Mesendoderm (in vitro differentiated cells): ENCODE results near the gene PDGFB.

Experiments
- DNase-seq: peaks from one replicate; pipeline ENCODE4 v3.0.0; 2013
- H2AK5ac ChIP-seq: 2 replicates; pipeline ENCODE4 v1.6.1; 2013; ENCODE audit warnings: low read length, inconsistent platforms
- H2BK120ac ChIP-seq: 2 replicates; pipeline ENCODE4 v1.6.1; 2013; ENCODE audit warnings: low read depth, mild to moderate bottlenecking, low read length, moderate library complexity, mixed read lengths
- H2BK15ac ChIP-seq: replicated peaks from 2 replicates; pipeline ENCODE4 v1.6.1; 2013; ENCODE audit warnings: low read depth, mild to moderate bottlenecking, moderate library complexity
- H2BK5ac ChIP-seq: 2 replicates; pipeline ENCODE4 v1.6.1; 2013; ENCODE audit warnings: low read length, inconsistent platforms
- H3K18ac ChIP-seq: 2 replicates; pipeline ENCODE4 v1.6.1; 2013; ENCODE audit warnings: mild to moderate bottlenecking, low read length, mixed read lengths
- H3K23ac ChIP-seq: one replicate; pipeline ENCODE4 v1.6.1; 2013; ENCODE audit warnings: low read length
- H3K27ac ChIP-seq: 2 replicates; pipeline ENCODE4 v1.5.1; 2013; ENCODE audit warnings: low read depth, mild to moderate bottlenecking, inconsistent platforms, low read length, moderate library complexity
- H3K27me3 ChIP-seq: 2 replicates; pipeline ENCODE4 v1.6.1; 2013; ENCODE audit warnings: low read length, control low read depth, mild to moderate bottlenecking, inconsistent platforms; ENCODE audit not compliant: insufficient read depth, poor library complexity
- H3K36me3 ChIP-seq: 2 replicates; pipeline ENCODE4 v1.6.1; 2013; ENCODE audit warnings: low read length, inconsistent platforms; ENCODE audit not compliant: control insufficient read depth, insufficient read depth
- H3K4ac ChIP-seq: one replicate; pipeline ENCODE4 v1.6.1; 2013; ENCODE audit warnings: low read depth, mild to moderate bottlenecking, low read length, moderate library complexity
- H3K4me1 ChIP-seq: 2 replicates; pipeline ENCODE4 v1.6.1; 2013; ENCODE audit warnings: low read depth, low read length, inconsistent platforms; ENCODE audit not compliant: control insufficient read depth
- H3K4me2 ChIP-seq: 2 replicates; pipeline ENCODE4 v1.6.1; 2013; ENCODE audit warnings: low read length
- H3K4me3 ChIP-seq: 2 replicates; pipeline ENCODE4 v1.5.1; 2013; ENCODE audit warnings: mild to moderate bottlenecking, low read length
- H3K56ac ChIP-seq: one replicate; pipeline ENCODE4 v1.6.1; 2013; ENCODE audit warnings: low read length
- H3K79me1 ChIP-seq: 2 replicates; pipeline ENCODE4 v1.6.1; 2013; ENCODE audit warnings: low read length, inconsistent platforms
- H3K79me2 ChIP-seq: 2 replicates; pipeline ENCODE4 v1.6.1; 2013; ENCODE audit warnings: mild to moderate bottlenecking, low read length; ENCODE audit not compliant: control insufficient read depth, insufficient read depth
- H3K9ac ChIP-seq: 2 replicates; pipeline ENCODE4 v1.6.1; 2013; ENCODE audit warnings: low read length, inconsistent platforms
- H4K5ac ChIP-seq: one replicate; pipeline ENCODE4 v1.6.1; 2013; ENCODE audit warnings: low read length
- H4K8ac ChIP-seq: one replicate; pipeline ENCODE4 v1.6.1; 2013; ENCODE audit warnings: low read depth, mild to moderate bottlenecking, control low read depth, low read length, moderate library complexity
- WGBS: extraction: QIAGEN DNeasy Blood & Tissue Kit; methylation state at CpG from one replicate; pipeline ENCODE4 v1.1.7; 2013; ENCODE audit warnings: low lambda C conversion rate, missing lambda C conversion rate; ENCODE audit not compliant: insufficient coverage; ENCODE audit errors: extremely low coverage; 5-methylcytosine and 5-hydroxymethylcytosine counted together

The PDGFB gene

DNA sequence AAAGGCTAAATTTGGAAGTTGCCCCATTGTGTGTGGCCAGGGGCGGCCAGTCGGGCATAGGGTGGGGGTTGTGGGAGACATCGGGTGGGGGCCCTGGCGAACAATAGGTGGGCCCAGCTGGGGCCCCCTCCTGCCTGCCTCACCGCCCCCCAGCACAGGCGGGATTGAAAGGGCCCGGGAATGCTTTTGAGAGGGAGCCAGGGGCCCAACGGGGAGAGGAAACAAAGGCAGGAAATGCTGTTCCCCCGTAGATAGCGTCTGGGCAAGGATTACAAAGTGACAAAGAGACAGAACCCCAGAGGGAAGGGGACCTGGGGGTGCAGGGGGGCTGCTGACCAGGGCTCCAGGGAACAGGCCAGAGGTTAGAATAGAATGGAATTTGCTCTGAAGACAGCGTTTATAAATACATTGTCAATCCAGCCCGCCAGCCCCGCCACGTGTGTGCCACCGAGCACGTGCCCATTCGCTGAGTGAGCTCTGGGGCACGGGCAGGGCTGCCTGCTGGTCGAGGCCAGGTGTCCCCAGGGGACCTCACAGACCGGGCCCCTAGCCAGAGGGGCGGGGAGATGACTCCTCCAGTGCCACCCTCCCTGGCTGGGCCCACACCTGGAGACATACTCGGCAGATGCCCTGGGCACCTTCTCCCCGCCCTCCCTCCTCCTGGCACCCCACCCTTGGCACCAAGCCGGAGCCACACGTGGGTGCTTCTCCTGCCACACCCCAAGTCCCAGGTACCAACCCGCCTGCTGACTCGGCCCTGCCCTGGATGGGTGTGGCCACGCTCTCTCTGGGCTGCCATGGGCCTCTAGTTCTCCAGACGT lies 9.7 kb downstream of the PDGFB start:
- Histone ChIP-seq H3K4me1 (peaks cover 13% of the 10 kb centered on the region), H3K9ac (no peak overlapping the region), H3K36me3 (no peaks in the 10 kb centered on the region), H3K79me1 (no peaks in the 10 kb centered on the region), H2AK5ac (no peak overlapping the region), H3K4me3 (no peak overlapping the region), H4K5ac (no peak overlapping the region), H4K8ac (no peak overlapping the region), H3K18ac (peak overlapping the region; percentile 43), H2BK15ac (no peak overlapping the region), H3K4ac (peak overlapping the region; percentile 49), H2BK120ac (no peak overlapping the region), H3K23ac (no peak overlapping the region), H2BK5ac (no peak overlapping the region), H3K27ac (peak overlapping the region; percentile 50), H3K56ac (peak overlapping the region; percentile 56), H3K4me2 (no peak overlapping the region), H3K27me3 (no peaks in the 10 kb centered on the region), H3K79me2 (no peaks in the 10 kb centered on the region)
- no CpG with 5 or more reads among the region's 29 CpGs for WGBS
- no peak for DNase-seq

GRCh38 chr22:39234472-39234787 lies 10.4 kb downstream of the PDGFB start:
- Histone ChIP-seq H3K27me3 (no peaks in the 10 kb centered on the region), H4K8ac (no peak overlapping the region), H2BK120ac (no peak overlapping the region), H4K5ac (no peak overlapping the region), H3K4me3 (no peak overlapping the region), H3K79me1 (no peaks in the 10 kb centered on the region), H3K18ac (peak overlapping the region; percentile 29), H3K4me1 (peaks cover 15% of the 10 kb centered on the region), H3K4me2 (no peak overlapping the region), H2AK5ac (no peak overlapping the region), H3K9ac (peak overlapping the region; percentile 1), H3K23ac (no peak overlapping the region), H3K27ac (peak overlapping the region; percentile 52), H3K79me2 (no peaks in the 10 kb centered on the region), H2BK5ac (peak overlapping the region; percentile 43), H2BK15ac (no peak overlapping the region), H3K56ac (peak overlapping the region; percentile 11), H3K4ac (peak overlapping the region; percentile 49), H3K36me3 (no peaks in the 10 kb centered on the region)
- peak; percentile 85 for DNase-seq
- WGBS: no CpG with 5 or more reads among the region's 10 CpGs

DNA sequence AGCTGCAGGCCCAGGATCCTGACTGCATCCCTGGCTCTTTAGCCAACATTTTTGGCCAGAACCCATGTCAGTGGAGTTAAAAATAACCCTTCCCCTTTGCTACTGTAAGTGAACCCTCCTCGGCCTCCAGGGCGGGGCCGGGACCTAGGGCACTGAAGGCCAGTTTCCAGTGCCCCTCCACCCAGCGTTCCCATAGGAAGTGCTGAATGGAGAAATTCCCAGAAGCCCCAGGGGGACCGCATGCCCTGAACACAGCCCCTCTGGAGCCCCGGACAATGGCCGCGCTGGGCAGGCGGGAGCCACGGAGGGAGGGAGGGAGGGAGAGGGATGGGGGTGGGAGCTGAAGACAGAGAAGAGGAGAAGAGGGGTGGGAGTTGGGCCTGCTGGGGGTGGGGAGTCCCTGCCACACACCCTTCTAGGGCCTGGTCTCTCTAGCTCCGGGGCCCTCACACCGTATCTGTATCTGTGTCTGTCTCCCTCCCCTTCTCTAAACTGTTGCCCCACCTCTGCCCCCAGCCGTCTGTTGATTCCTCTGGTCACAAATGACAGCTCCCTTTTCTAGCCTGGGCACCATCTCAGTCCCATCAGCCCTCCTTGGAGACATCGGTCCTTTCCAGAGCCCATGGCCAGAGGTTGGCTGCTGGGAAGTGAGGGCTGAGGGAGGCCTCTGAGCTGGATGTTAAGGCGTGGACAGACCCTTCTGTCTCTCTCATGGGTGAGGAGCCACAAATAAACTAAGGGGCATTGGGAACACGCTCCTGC lies 10.9 kb downstream of the PDGFB start:
- Histone ChIP-seq H3K79me2 (no peaks in the 10 kb centered on the region), H3K27ac (peak overlapping the region; percentile 52), H3K4me3 (no peak overlapping the region), H2BK15ac (no peak overlapping the region), H3K27me3 (no peaks in the 10 kb centered on the region), H3K4me2 (no peak overlapping the region), H2AK5ac (no peak overlapping the region), H2BK120ac (peak overlapping the region; percentile 1), H4K8ac (no peak overlapping the region), H4K5ac (no peak overlapping the region), H3K23ac (no peak overlapping the region), H3K9ac (peak overlapping the region; percentile 1), H3K4ac (no peak overlapping the region), H3K36me3 (no peaks in the 10 kb centered on the region), H3K56ac (peak overlapping the region; percentile 11), H2BK5ac (peak overlapping the region; percentile 43), H3K79me1 (no peaks in the 10 kb centered on the region), H3K4me1 (peaks cover 15% of the 10 kb centered on the region), H3K18ac (peak overlapping the region; percentile 29)
- no CpG with 5 or more reads among the region's 16 CpGs for WGBS
- no peak for DNase-seq

- H3K23ac ChIP-seq: no peak overlapping the region
- peak overlapping the region; percentile 17 for H3K56ac ChIP-seq
- H3K27ac ChIP-seq: no peak overlapping the region
Observed at GRCh38 chr22:39232806-39233709, 11.7 kb downstream of the PDGFB start.

GRCh38 chr22:39232246-39232645 lies 12.5 kb downstream of the PDGFB start:
- no peaks in the 10 kb centered on the region for H3K36me3 ChIP-seq
- H3K56ac ChIP-seq: no peak overlapping the region
- peaks cover 15% of the 10 kb centered on the region for H3K4me1 ChIP-seq
- no peak overlapping the region for H3K18ac ChIP-seq
- no peaks in the 10 kb centered on the region for H3K79me1 ChIP-seq
- no peak overlapping the region for H2BK120ac ChIP-seq
- H3K27me3 ChIP-seq: no peaks in the 10 kb centered on the region
- H2AK5ac ChIP-seq: no peak overlapping the region
- no peak overlapping the region for H4K5ac ChIP-seq
- DNase-seq: no peak
- no peak overlapping the region for H2BK15ac ChIP-seq
- no peak overlapping the region for H3K4me2 ChIP-seq
- H3K4ac ChIP-seq: no peak overlapping the region
- H3K4me3 ChIP-seq: no peak overlapping the region
- H3K23ac ChIP-seq: no peak overlapping the region
- H4K8ac ChIP-seq: no peak overlapping the region
- H3K9ac ChIP-seq: no peak overlapping the region
- H3K79me2 ChIP-seq: no peaks in the 10 kb centered on the region
- H3K27ac ChIP-seq: no peak overlapping the region
- no peak overlapping the region for H2BK5ac ChIP-seq
- WGBS: no CpG with 5 or more reads among the region's 9 CpGs

More at GRCh38 chr22:39232806-39233709, 11.7 kb downstream of the PDGFB start:
- H3K79me2 ChIP-seq: no peaks in the 10 kb centered on the region
- H2BK15ac ChIP-seq: no peak overlapping the region
- no peak overlapping the region for H3K9ac ChIP-seq
- no CpG with 5 or more reads among the region's 25 CpGs for WGBS
- H4K5ac ChIP-seq: no peak overlapping the region
- no peak for DNase-seq
- no peak overlapping the region for H3K18ac ChIP-seq
- H3K4me1 ChIP-seq: peaks cover 15% of the 10 kb centered on the region
- H3K27me3 ChIP-seq: no peaks in the 10 kb centered on the region
- H3K4ac ChIP-seq: no peak overlapping the region
- no peaks in the 10 kb centered on the region for H3K79me1 ChIP-seq
- no peaks in the 10 kb centered on the region for H3K36me3 ChIP-seq
- no peak overlapping the region for H3K4me2 ChIP-seq
- H2BK120ac ChIP-seq: no peak overlapping the region
- no peak overlapping the region for H4K8ac ChIP-seq
- H2BK5ac ChIP-seq: no peak overlapping the region
- H3K4me3 ChIP-seq: no peak overlapping the region
- H2AK5ac ChIP-seq: no peak overlapping the region
